H1 (cell line): Measurements from ENCODE around the gene UBE2E1. TPM values are rescaled to one million over a fixed set of nuclear protein-coding genes. Genes with fewer than 3 reads are reported as not detected.

Experiments
- BCL11A ChIP-seq, 2 experiments: IDR thresholded peaks; one replicate each; pipeline ENCODE4 v1.6.1; 2011; ENCODE audit warnings: low read depth in 2 of 2, low read length in 2 of 2, mild to moderate bottlenecking in 2 of 2
- CBX8 ChIP-seq: fragments of 300-800, 300-1000 bp; sonication (generic); IDR thresholded peaks from 2 replicates; pipeline ENCODE4 v1.7.1; 2016; ENCODE audit warnings: low read depth, low read length, borderline replicate concordance
- GABPA ChIP-seq: IDR thresholded peaks from 2 replicates; pipeline ENCODE4 v1.6.1; 2011; ENCODE audit warnings: mild to moderate bottlenecking, low read length, moderate library complexity, borderline replicate concordance; ENCODE audit not compliant: insufficient read depth
- TAF1 ChIP-seq: IDR thresholded peaks from 2 replicates; pipeline ENCODE4 v1.6.1; 2011; ENCODE audit warnings: mild to moderate bottlenecking, low read depth, low read length
- polyA plus RNA-seq, 7 experiments: library from polyadenylated mRNA; depleted of rRNA in 3 of 7; stranded (reverse) in 5 of 7; unstranded in 2 of 7; fragments of >200 nt in 5 of 7; fragments of 200-250 nt in 2 of 7; gene quantifications; 1 replicate in 5 of 7; 2 replicates in 1 of 7; 4 replicates in 1 of 7; pipeline versions ENCODE4 v1.2.1 to v1.2.3, GENCODE V29; 2011 to 2013; ENCODE audit warnings: missing spikeins in 2 of 7, mixed read lengths in 2 of 7
- total RNA-seq: library from RNA; stranded (reverse); fragmentation: NEBNext Ultra II Directional; extraction: Animal tissue kit (Norgen Biotek cat#: 25700); gene quantifications from 2 replicates; pipeline ENCODE4 v1.2.1, GENCODE V29; 2021
- TF ChIP-seq, protein P1 (sequence below), 3 experiments: IDR thresholded peaks; 1 replicate in 2 of 3; 2 replicates in 1 of 3; pipeline versions ENCODE4 v1.5.1 to v1.6.1; 2011; ENCODE audit warnings: low read length in 3 of 3, mild to moderate bottlenecking in 3 of 3, inconsistent platforms in 2 of 3, low read depth in 1 of 3, moderate library complexity in 1 of 3; ENCODE audit not compliant: insufficient read depth in 1 of 3; ENCODE audit errors: control extremely low read depth in 1 of 3

Gene UBE2E1
- total and polyA plus RNA-seq, 2 of the 8 experiments (the other 6 are each of a cell fraction or from before 2014, with no cell fraction given), result 109 to 141 TPM

DNA sequence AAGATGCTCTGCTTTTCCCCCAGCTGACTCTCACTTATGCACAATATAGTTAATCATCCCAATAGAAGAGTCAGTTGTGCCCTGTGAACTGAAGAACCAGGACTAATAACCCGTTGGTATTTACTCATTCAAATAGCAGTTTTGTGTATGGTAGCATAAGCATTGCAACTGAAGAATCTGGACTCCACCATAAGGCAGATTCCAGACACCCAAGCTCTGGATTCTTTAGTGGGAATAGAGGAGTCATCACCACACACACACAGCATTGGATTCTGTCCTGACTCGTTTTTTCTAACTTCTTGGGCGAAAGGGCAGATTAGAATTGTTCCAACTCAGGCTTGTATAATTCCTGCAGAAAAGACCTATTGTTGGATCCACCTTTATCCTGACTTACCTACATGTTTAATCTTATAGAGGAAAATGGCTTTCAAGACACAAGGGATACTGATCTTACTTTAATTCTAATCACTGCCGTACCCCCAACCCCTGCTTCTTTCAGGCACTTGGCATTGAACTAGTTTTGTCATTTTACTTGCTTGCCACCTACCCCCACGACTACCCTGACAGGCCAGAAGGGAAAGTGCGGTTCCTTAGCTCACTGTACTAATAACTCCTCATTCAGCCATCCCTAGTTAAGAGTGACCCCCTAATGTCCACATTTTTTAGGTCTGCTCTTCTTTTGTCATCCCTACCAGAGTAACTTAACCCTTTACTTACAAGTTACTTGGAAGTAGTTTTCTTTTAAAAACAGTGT, 68.8 kb downstream of the UBE2E1 start (continued):
- TF ChIP-seq, protein P1, sequence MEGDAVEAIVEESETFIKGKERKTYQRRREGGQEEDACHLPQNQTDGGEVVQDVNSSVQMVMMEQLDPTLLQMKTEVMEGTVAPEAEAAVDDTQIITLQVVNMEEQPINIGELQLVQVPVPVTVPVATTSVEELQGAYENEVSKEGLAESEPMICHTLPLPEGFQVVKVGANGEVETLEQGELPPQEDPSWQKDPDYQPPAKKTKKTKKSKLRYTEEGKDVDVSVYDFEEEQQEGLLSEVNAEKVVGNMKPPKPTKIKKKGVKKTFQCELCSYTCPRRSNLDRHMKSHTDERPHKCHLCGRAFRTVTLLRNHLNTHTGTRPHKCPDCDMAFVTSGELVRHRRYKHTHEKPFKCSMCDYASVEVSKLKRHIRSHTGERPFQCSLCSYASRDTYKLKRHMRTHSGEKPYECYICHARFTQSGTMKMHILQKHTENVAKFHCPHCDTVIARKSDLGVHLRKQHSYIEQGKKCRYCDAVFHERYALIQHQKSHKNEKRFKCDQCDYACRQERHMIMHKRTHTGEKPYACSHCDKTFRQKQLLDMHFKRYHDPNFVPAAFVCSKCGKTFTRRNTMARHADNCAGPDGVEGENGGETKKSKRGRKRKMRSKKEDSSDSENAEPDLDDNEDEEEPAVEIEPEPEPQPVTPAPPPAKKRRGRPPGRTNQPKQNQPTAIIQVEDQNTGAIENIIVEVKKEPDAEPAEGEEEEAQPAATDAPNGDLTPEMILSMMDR (IDR thresholded peaks at IDR 0.05; ENCODE audit: control extremely low read depth in 1 of 3, insufficient read depth in 1 of 3, low read depth in 1 of 3, low read length in 3 of 3), result no peak
- no peak for TF ChIP-seq BCL11A (IDR thresholded peaks at IDR 0.05; ENCODE audit: low read depth in 2 of 2, low read length in 2 of 2)
- no peak for TF ChIP-seq TAF1
- TF ChIP-seq CBX8, result no peak
- TF ChIP-seq GABPA, result no peak
